Esophagus (tissue), 2 donors: ENCODE results near the gene LNPK. TPM values are rescaled to one million over a fixed set of nuclear protein-coding genes. Genes with fewer than 3 reads are reported as not detected.
"Not testable (repeated sequence)": the region's sequence is repeated elsewhere in the genome, so short reads cannot be mapped to it uniquely, and the experiment has no call there.

ENCODE experiments used
- H3K27ac ChIP-seq, 2 donors: one replicate each; pipeline ENCODE4 v1.5.1; 2013; ENCODE audit warnings: low read depth in 2 of 2, mild to moderate bottlenecking in 2 of 2, inconsistent platforms in 1 of 2, low read length in 1 of 2, moderate library complexity in 1 of 2
- H3K27me3 ChIP-seq, 2 donors: one replicate each; pipeline ENCODE4 v1.6.1; 2013; ENCODE audit warnings: low read length in 2 of 2, control low read depth in 1 of 2, mild to moderate bottlenecking in 1 of 2; ENCODE audit not compliant: insufficient read depth in 2 of 2, control insufficient read depth in 1 of 2
- H3K36me3 ChIP-seq, 2 donors: one replicate each; pipeline ENCODE4 v1.6.1; 2013; ENCODE audit warnings: low read length in 1 of 2; ENCODE audit not compliant: control insufficient read depth in 2 of 2, insufficient read depth in 2 of 2
- H3K4me1 ChIP-seq, 2 donors: one replicate each; pipeline ENCODE4 v1.6.1; 2013; ENCODE audit warnings: low read length in 1 of 2; ENCODE audit not compliant: control insufficient read depth in 2 of 2, insufficient read depth in 2 of 2
- H3K4me3 ChIP-seq, 2 donors: one replicate each; pipeline ENCODE4 v1.5.1; 2013; ENCODE audit warnings: low read length in 2 of 2, mild to moderate bottlenecking in 2 of 2, low read depth in 1 of 2, moderate library complexity in 1 of 2
- H3K9me3 ChIP-seq, 2 donors: one replicate each; pipeline ENCODE4 v1.6.1; 2013; ENCODE audit warnings: mild to moderate bottlenecking in 2 of 2, low read depth in 1 of 2, low read length in 1 of 2, moderate library complexity in 1 of 2; ENCODE audit not compliant: control insufficient read depth in 2 of 2, insufficient read depth in 1 of 2
- WGBS, 2 donors: extraction: QIAGEN DNeasy Blood & Tissue Kit; methylation state at CpG; one replicate each; pipeline ENCODE4 v1.1.7; 2013; 5-methylcytosine and 5-hydroxymethylcytosine counted together
- polyA plus RNA-seq, 2 donors: library from polyadenylated mRNA; stranded (reverse); fragments of 200-250 nt; gene quantifications; one replicate each; pipeline ENCODE4 v1.2.3, GENCODE V29; 2013
- donor health status: healthy with polysubstance abuse.
- donor health status: Bipolar disorder and iron deficiency.

LNPK gene
- polyA plus RNA-seq, 2 donors, result 5.9 to 6.0 TPM

- peaks cover 0 to 6% of the 10 kb centered on the region in 2 donors for H3K27me3 ChIP-seq
- H3K36me3 ChIP-seq, result no peaks in the 10 kb centered on the region
- no peak overlapping the region for H3K4me3 ChIP-seq
- H3K27ac ChIP-seq, result no peak overlapping the region
- H3K4me1 ChIP-seq, result no peaks in the 10 kb centered on the region
- 94 to 95% methylated on average over 1 of the region's 1 CpG for WGBS, 2 donors
- H3K9me3 ChIP-seq, result no peaks in the 10 kb centered on the region
Observed at GRCh38 chr2:176018708-176019107, 16.6 kb upstream of the LNPK start.

- H3K36me3 ChIP-seq, result no peaks in the 10 kb centered on the region
- 79 to 85% methylated on average over 2 of the region's 2 CpGs for WGBS, 2 donors
- H3K27ac ChIP-seq, result no peak overlapping the region
- H3K4me1 ChIP-seq, result no peaks in the 10 kb centered on the region
- no peaks in the 10 kb centered on the region for H3K9me3 ChIP-seq
- H3K4me3 ChIP-seq, result no peak overlapping the region
- H3K27me3 ChIP-seq, result no peaks in the 10 kb centered on the region
Observed at GRCh38 chr2:176009445-176009844, 7.4 kb upstream of the LNPK start.

DNA sequence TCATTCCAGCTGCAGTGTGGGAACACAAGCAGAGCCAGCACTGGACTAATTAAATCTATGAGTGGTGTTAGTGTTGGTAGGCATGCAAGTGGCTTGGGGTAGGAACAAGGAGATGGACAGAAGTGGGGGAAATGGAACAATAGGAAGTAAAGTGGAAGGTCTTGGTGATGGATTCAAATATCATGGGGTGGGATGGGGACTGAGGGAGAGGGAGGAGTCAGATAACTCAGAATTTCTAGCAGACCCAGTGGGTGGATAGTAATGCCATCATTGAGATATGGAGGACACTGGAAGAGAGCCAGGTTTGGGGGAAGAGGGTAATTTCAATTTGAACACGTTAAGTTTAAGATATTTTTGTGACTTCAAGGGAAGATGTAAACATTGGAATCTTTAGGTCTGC is 2.9 kb upstream of the LNPK start:
- no peak overlapping the region for H3K27ac ChIP-seq
- H3K27me3 ChIP-seq, result no peaks in the 10 kb centered on the region
- H3K9me3 ChIP-seq, result no peaks in the 10 kb centered on the region
- H3K4me3 ChIP-seq, result no peak overlapping the region
- no peaks in the 10 kb centered on the region for H3K36me3 ChIP-seq
- 72 to 78% methylated on average over 1 of the region's 1 CpG for WGBS, 2 donors
- no peaks in the 10 kb centered on the region for H3K4me1 ChIP-seq

DNA sequence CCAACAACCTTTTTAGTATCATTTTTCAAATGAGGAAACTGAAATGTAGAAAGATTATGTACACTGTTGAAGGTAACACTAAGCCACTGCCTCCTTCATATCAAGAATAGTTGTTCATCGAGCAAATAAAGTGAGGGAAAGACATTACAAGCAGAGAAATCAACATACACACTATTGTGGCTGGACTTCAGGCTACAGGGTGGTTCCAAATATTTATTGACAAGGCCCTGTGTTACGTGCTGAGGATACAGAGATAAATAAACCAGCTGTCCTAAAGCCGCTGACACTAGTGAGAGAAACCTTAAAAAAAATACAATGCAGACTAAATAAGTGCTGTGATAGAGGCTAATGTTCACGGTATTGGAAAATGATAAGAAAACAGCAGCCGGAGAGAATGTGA is 1.9 kb upstream of the LNPK start:
- Histone ChIP-seq H3K27me3 (no peaks in the 10 kb centered on the region), H3K4me3 (no peak overlapping the region), H3K36me3 (no peaks in the 10 kb centered on the region), H3K27ac (no peak overlapping the region), H3K4me1 (no peaks in the 10 kb centered on the region), H3K9me3 (no peaks in the 10 kb centered on the region)
- 73 to 92% methylated on average over 5 of the region's 5 CpGs for WGBS, 2 donors

- 14 to 15% methylated on average over 14 of the region's 14 CpGs for WGBS, 2 donors
Observed at GRCh38 chr2:176002688-176003210, 682 bp upstream of the LNPK start.

DNA sequence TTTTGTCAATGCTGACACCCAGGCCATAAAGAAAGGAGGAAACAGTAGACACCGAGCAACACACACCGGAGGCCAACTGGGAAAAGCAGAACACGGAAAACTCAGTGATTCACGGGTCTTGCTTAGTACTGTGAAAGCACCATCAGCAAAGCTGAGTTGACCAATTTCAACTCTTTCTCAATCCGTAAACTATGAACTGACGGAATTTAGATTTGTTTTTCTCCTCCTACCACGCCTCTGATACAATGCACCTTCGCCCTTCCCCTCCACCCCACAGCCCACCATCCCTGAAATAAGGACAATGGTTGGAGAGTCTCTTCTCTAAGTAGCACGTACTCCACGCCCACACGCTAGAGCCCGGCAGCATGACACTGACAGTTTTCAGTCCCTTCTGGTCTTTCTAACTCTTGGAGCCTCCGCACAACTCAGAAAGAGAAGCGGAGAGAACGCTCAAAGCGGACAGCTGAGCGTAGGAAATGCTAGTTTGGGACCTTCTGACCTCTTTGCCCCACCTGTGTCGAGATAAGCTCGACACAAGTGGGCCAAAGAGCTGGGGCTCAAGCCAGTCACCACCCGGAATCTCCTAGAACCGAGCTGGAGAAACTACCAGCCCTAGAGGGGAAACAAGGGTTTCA is 669 bp downstream of the LNPK start:
- H3K4me3 ChIP-seq, result peak overlapping the region; percentile 78 to 94
- H3K27ac ChIP-seq, result peak overlapping the region; percentile 89 to 90
- WGBS, 2 donors, result 0 to 1% methylated on average over 21 of the region's 21 CpGs

More at GRCh38 chr2:176002688-176003210, 682 bp upstream of the LNPK start:
- no peaks in the 10 kb centered on the region for H3K27me3 ChIP-seq
- peak overlapping the region; percentile 78 to 88 for H3K27ac ChIP-seq
- H3K4me3 ChIP-seq, result peak overlapping the region; percentile 78 to 94
- H3K4me1 ChIP-seq, result no peaks in the 10 kb centered on the region
- no peaks in the 10 kb centered on the region for H3K36me3 ChIP-seq
- H3K9me3 ChIP-seq, result no peaks in the 10 kb centered on the region

DNA sequence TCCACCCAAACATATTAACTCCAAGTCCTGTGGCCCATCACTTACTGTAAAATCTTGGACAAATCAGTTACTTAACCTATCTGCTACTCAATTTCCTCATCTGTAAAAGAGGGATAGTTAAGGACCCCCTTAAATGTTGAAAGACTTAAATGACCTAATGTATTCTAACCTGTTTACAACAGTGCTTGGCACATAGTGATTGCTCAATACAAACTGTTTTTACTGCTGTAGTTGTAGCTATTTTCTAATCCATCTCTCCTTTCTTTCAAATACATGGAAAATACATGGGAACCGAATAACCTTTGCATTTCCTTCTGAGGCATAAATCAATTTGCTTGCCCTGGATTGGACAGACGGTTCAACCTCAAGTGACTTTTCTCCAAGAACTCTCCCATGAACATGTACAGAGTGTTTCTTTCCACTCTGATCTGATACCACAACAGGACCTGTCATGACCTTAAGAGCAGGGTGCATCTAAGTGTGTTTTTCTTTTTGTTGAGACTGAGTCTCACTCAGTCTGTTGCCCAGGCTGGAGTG is 2.7 kb downstream of the LNPK start:
- H3K9me3 ChIP-seq, result no peaks in the 10 kb centered on the region
- no peaks in the 10 kb centered on the region for H3K4me1 ChIP-seq
- H3K4me3 ChIP-seq, result no peak overlapping the region
- H3K27me3 ChIP-seq, result no peaks in the 10 kb centered on the region
- 87 to 88% methylated on average over 2 of the region's 2 CpGs for WGBS, 2 donors
- H3K27ac ChIP-seq, result no peak overlapping the region
- H3K36me3 ChIP-seq, result no peaks in the 10 kb centered on the region

More for the DNA sequence above, 669 bp downstream of the LNPK start:
- no peaks in the 10 kb centered on the region for H3K27me3 ChIP-seq
- H3K36me3 ChIP-seq, result no peaks in the 10 kb centered on the region
- H3K4me1 ChIP-seq, result no peaks in the 10 kb centered on the region
- no peaks in the 10 kb centered on the region for H3K9me3 ChIP-seq

DNA sequence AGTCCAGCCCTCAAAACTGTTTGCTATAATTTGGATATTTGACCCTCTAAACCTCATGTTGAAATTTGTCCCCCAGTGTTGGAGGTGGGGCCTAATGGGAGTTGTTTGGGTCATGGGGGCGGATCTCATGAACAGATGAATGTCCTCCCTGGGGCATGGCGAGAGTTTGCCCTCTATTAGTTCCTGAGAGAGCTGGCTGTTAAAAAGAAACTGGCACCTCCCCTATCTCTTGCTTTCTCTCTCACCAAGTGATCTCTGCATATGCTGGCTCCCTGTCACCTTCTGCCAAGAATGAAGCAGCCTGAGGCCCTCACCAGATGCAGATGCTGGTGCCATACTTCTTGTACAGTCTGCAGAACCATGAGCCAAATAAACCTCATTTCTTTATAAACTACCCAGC is 12.0 kb downstream of the LNPK start:
- WGBS, 2 donors, result 94 to 99% methylated on average over 2 of the region's 2 CpGs

DNA sequence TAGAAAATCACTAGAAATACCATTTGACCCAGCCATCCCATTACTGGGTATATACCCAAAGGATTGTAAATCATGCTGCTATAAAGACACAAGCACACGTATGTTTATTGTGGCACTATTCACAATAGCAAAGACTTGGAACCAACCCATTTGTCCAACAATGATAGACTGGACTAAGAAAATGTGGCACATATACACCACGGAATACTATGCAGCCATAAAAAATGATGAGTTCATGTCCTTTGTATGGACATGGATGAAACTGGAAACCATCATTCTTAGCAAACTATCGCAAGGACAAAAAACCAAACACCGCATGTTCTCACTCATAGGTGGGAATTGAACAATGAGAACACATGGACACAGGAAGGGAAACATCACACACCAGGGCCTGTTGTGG is 14.9 kb downstream of the LNPK start:
- not testable (repeated sequence) for H3K27me3 ChIP-seq, H3K36me3 ChIP-seq, H3K4me3 ChIP-seq, H3K9me3 ChIP-seq, H3K27ac ChIP-seq, H3K4me1 ChIP-seq
- 95 to 98% methylated on average over 2 to 4 of the region's 4 CpGs for WGBS, 2 donors

More for the DNA sequence above, 12.0 kb downstream of the LNPK start:
- Histone ChIP-seq H3K27me3 (no peaks in the 10 kb centered on the region), H3K36me3 (peaks cover 0 to 5% of the 10 kb centered on the region in 2 donors), H3K4me3 (no peak overlapping the region), H3K9me3 (no peaks in the 10 kb centered on the region), H3K4me1 (no peaks in the 10 kb centered on the region), H3K27ac (no peak overlapping the region)

- H3K9me3 ChIP-seq, result no peaks in the 10 kb centered on the region
- 94 to 97% methylated on average over 2 of the region's 2 CpGs for WGBS, 2 donors
Observed at GRCh38 chr2:175984846-175985245, 17.2 kb downstream of the LNPK start.

More at GRCh38 chr2:175984846-175985245, 17.2 kb downstream of the LNPK start:
- Histone ChIP-seq H3K4me1 (no peaks in the 10 kb centered on the region), H3K36me3 (no peaks in the 10 kb centered on the region), H3K27me3 (no peaks in the 10 kb centered on the region), H3K27ac (no peak overlapping the region), H3K4me3 (no peak overlapping the region)
